HCT116 (cell line): ENCODE measurements around the gene ZNF473. TPM values are rescaled to one million over a fixed set of nuclear protein-coding genes. Genes with fewer than 3 reads are reported as not detected.
"Not testable (repeated sequence)": the region's sequence is repeated elsewhere in the genome, so short reads cannot be mapped to it uniquely, and the experiment has no call there.

Experiments
- ATAC-seq: fragments of 200-7000 bp; cut with Tn5 transposase; 2 replicates; pipeline ENCODE4 v1.9.1; 2020; ENCODE audit warnings: mild to moderate bottlenecking, moderate library complexity
- BruUV-seq: library from RNA; stranded (reverse); fragments of 400-500 nt; replicated peaks from 2 replicates; lab custom pipeline; 2021; lab: Mats Ljungman, UMichigan
- CTCF ChIA-PET: fragments of 300-600 bp; sonication (Branson Sonifier 250); formaldehyde crosslinking; loops from one replicate; lab custom pipeline; 2021; ENCODE audit warnings: antibody characterized with exemption; lab: Charles Lee
- POLR2A ChIA-PET: fragments of 300-600, 350-600 bp; sonication (Branson Sonifier 250); formaldehyde crosslinking; loops from one replicate; lab custom pipeline; 2021; ENCODE audit warnings: antibody characterized with exemption; lab: Charles Lee
- RAD21 ChIA-PET, 2 experiments: fragments of 300-600 bp; sonication (Branson Sonifier 250); formaldehyde crosslinking; loops; one replicate each; lab custom pipeline; 2023; ENCODE audit warnings: low total read pairs in 2 of 2; ENCODE audit not compliant: uncharacterized antibody in 2 of 2, unreplicated experiment in 2 of 2, low non-redundant PET in 1 of 2; lab: Charles Lee
- DNase-seq: peaks from one replicate; pipeline ENCODE4 v3.0.0-alpha.2; 2010; ENCODE audit warnings: low read depth, low spot score
- H2AFZ ChIP-seq: fragments of 200-600 bp; shearing (Covaris generic), sonication (generic); 2 replicates; pipeline ENCODE4 v1.6.1; 2017; ENCODE audit warnings: low read depth, mixed run types, mixed read lengths, antibody characterized with exemption, low read length; ENCODE audit not compliant: poor library complexity, severe bottlenecking
- H3K27ac ChIP-seq: 2 replicates; pipeline ENCODE4 v1.5.1; 2012; ENCODE audit warnings: low read depth, low read length
- H3K27me3 ChIP-seq: fragments of 200-600 bp; sonication (generic); 2 replicates; pipeline ENCODE4 v1.6.1; 2016; ENCODE audit warnings: mixed run types, low read length, mixed read lengths; ENCODE audit not compliant: insufficient read depth
- H3K36me3 ChIP-seq, 2 experiments: fragments of 200-500 bp in 1 of 2; fragments of 200-600 bp in 1 of 2; sonication (Bioruptor generic) in 1 of 2; sonication (generic) in 1 of 2; 2 replicates each; pipeline versions ENCODE4 v1.5.1 to v1.6.1; 2014 to 2016; ENCODE audit warnings: low read length in 2 of 2, inconsistent platforms in 1 of 2, mixed read lengths in 1 of 2, mixed run types in 1 of 2; ENCODE audit not compliant: insufficient read depth in 2 of 2, control insufficient read depth in 1 of 2
- H3K4me1 ChIP-seq, 2 experiments: fragments of 200-600 bp in 1 of 2; sonication (generic) in 1 of 2; 2 replicates each; pipeline versions ENCODE4 v1.5.1 to v1.6.1; 2012 to 2017; ENCODE audit warnings: low read length in 2 of 2, inconsistent platforms in 1 of 2, mild to moderate bottlenecking in 1 of 2, mixed read lengths in 1 of 2, mixed run types in 1 of 2, moderate library complexity in 1 of 2; ENCODE audit not compliant: insufficient read depth in 2 of 2, control insufficient read depth in 1 of 2
- H3K4me2 ChIP-seq: fragments of 200-600 bp; sonication (generic); 2 replicates; pipeline ENCODE4 v1.6.1; 2017; ENCODE audit warnings: mixed run types, low read length, mixed read lengths
- H3K4me3 ChIP-seq, 2 experiments: fragments of 200-600 bp in 1 of 2; sonication (generic) in 1 of 2; replicated peaks in 1 of 2; 2 replicates each; pipeline ENCODE4 v1.5.1; 2011 to 2016; ENCODE audit warnings: low read length in 2 of 2, control low read depth in 1 of 2, low read depth in 1 of 2, mild to moderate bottlenecking in 1 of 2, mixed read lengths in 1 of 2, mixed run types in 1 of 2
- H3K79me2 ChIP-seq: fragments of 200-600 bp; sonication (generic); 2 replicates; pipeline ENCODE4 v1.6.1; 2017; ENCODE audit warnings: mild to moderate bottlenecking, mixed run types, low read length, moderate library complexity, mixed read lengths; ENCODE audit not compliant: insufficient read depth
- H3K9ac ChIP-seq: fragments of 200-600 bp; sonication (generic); 2 replicates; pipeline ENCODE4 v1.6.1; 2016; ENCODE audit warnings: low read length, mixed read lengths
- H3K9me2 ChIP-seq: fragments of 200-600 bp; sonication (generic), shearing (Covaris generic); 2 replicates; pipeline ENCODE4 v1.6.1; 2017; ENCODE audit warnings: mixed run types, mild to moderate bottlenecking, moderate library complexity; ENCODE audit not compliant: insufficient read depth
- H3K9me3 ChIP-seq, 2 experiments: fragments of 200-500 bp in 1 of 2; fragments of 200-600 bp in 1 of 2; sonication (Bioruptor generic) in 1 of 2; sonication (generic) in 1 of 2; 2 replicates each; pipeline ENCODE4 v1.6.1; 2014 to 2017; ENCODE audit warnings: low read length in 2 of 2, mixed read lengths in 2 of 2, inconsistent platforms in 1 of 2, low read depth in 1 of 2, mild to moderate bottlenecking in 1 of 2, mixed run types in 1 of 2, moderate library complexity in 1 of 2; ENCODE audit not compliant: control insufficient read depth in 1 of 2, insufficient read depth in 1 of 2
- H4K20me1 ChIP-seq: fragments of 200-600 bp; sonication (generic), shearing (Covaris generic); 2 replicates; pipeline ENCODE4 v1.6.1; 2017; ENCODE audit warnings: mixed run types, mild to moderate bottlenecking, moderate library complexity; ENCODE audit not compliant: insufficient read depth
- intact Hi-C: fragments of 100-400 bp; cut with micrococcal nuclease; formaldehyde crosslinking; loops from 2 replicates; pipeline ENCODE4 v1.10.0; 2022
- total RNA-seq: library from RNA; stranded (reverse); gene quantifications from one replicate; pipeline ENCODE4 v1.2.1, GENCODE V29; 2021; ENCODE audit not compliant: unreplicated experiment

The ZNF473 gene
- total RNA-seq, 1 experiment from 2014 or later: 19.8 TPM

DNA sequence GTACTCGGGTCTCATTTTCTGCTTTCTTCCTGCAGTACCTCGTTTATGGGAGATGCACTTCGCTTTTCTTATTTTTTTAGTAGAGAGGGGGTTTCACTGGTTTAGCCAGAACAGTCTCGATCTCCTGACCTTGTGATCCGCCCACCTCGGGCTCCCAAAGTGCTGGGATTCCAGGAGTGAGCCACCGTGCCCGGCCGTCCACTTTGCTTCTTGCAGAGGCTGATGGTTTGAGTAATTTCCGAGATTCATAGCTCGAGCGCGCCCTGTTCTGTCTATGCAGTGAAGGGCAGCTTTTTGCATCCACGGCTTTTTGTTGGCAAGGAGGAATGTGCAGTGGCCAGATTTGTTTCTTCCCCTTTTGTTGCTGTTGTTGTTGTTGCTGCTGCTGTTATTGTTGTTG lies 73.1 kb downstream of the ZNF473 start:
- H3K27ac ChIP-seq, H3K9me2 ChIP-seq, intact Hi-C loops, BruUV-seq, CTCF ChIA-PET, H2AFZ ChIP-seq, RAD21 ChIA-PET, H3K36me3 ChIP-seq, H3K9ac ChIP-seq, H3K9me3 ChIP-seq, H3K79me2 ChIP-seq, POLR2A ChIA-PET, DNase-seq, H3K4me1 ChIP-seq, ATAC-seq, H4K20me1 ChIP-seq, H3K27me3 ChIP-seq, H3K4me2 ChIP-seq, H3K4me3 ChIP-seq: not testable (repeated sequence)

DNA sequence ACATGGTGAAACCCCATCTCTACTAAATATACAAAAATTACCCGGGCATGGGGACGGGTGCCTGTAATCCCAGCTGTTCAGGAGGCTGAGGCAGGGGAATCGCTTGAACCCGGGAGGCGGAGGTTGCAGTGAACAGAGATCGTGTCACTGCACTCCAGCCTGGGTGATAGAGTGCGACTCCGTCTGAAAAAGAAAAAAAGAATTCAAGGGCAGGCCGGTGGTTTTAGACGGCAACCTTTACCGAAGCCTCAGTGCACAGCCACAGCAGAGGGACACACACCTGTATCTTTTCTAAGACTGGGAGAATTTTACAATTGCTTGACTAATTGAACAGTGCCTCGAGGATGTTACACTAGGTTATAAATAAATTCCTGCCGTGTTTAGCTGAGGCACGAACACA lies 73.9 kb downstream of the ZNF473 start:
- RAD21 ChIA-PET, H3K4me2 ChIP-seq, POLR2A ChIA-PET: not testable (repeated sequence)

DNA sequence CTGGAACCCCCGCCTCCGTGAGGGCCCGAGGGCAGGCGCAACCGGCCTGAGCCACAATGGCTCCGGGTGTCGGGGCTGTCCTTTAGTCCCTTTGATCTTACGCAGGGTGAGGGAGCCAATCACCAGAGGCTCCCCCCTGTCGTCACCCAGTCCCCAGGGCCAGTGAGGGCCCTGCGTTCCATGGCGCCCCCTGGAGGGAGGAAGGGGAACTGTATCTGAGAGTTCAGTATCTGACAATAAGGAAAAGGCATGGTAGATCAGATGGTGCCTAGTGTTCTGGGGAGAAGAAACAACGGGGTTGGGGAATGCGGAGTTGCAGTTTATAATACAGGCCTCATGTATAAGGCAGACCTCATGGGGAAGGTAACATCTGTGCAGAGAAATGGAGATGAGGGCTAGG lies 75.1 kb downstream of the ZNF473 start:
- DNase-seq, H3K4me3 ChIP-seq, H3K27me3 ChIP-seq, intact Hi-C loops, POLR2A ChIA-PET, H3K9ac ChIP-seq, BruUV-seq, H3K36me3 ChIP-seq, H3K27ac ChIP-seq, H3K79me2 ChIP-seq, H3K9me3 ChIP-seq, H2AFZ ChIP-seq, H3K9me2 ChIP-seq, RAD21 ChIA-PET, H3K4me2 ChIP-seq, H4K20me1 ChIP-seq, ATAC-seq, CTCF ChIA-PET, H3K4me1 ChIP-seq: not testable (repeated sequence)

More for the DNA sequence above, 73.9 kb downstream of the ZNF473 start:
- H3K4me1 ChIP-seq, DNase-seq, intact Hi-C loops, H3K36me3 ChIP-seq, H3K9ac ChIP-seq, H3K9me3 ChIP-seq, CTCF ChIA-PET, BruUV-seq, H3K79me2 ChIP-seq, ATAC-seq, H3K9me2 ChIP-seq, H2AFZ ChIP-seq, H3K4me3 ChIP-seq, H3K27ac ChIP-seq, H4K20me1 ChIP-seq, H3K27me3 ChIP-seq: not testable (repeated sequence)

Other genes with a start within 250 kb of the ZNF473 start
- gene FUZ, start 212.7 kb upstream of the ZNF473 start, total RNA-seq: 1.1 TPM
- 77.7 TPM for gene MED25, start 207.7 kb upstream of the ZNF473 start, total RNA-seq
- gene PTOV1, start 174.8 kb upstream of the ZNF473 start, total RNA-seq: 236 TPM
- gene PNKP, start 158.4 kb upstream of the ZNF473 start, total RNA-seq: 129 TPM
- 70.6 TPM for gene AKT1S1, start 148.7 kb upstream of the ZNF473 start, total RNA-seq
- 32.9 TPM for gene TBC1D17, start 148.3 kb upstream of the ZNF473 start, total RNA-seq
- gene IL4I1, start 129.1 kb upstream of the ZNF473 start, total RNA-seq: 0.71 TPM
- gene ATF5, start 96.8 kb upstream of the ZNF473 start, total RNA-seq: 28.2 TPM
- 85.2 TPM for gene NUP62, start 96.5 kb upstream of the ZNF473 start, total RNA-seq
- not detected for gene SIGLEC11, start 64.8 kb upstream of the ZNF473 start, total RNA-seq
- 44.0 TPM for gene VRK3, start 633 bp upstream of the ZNF473 start, total RNA-seq
- gene IZUMO2, start 137.3 kb downstream of the ZNF473 start, total RNA-seq: not detected
- gene MYH14, start 177.6 kb downstream of the ZNF473 start, total RNA-seq: 60.1 TPM